Trophoblast cell (in vitro differentiated cells and primary cell): Measurements from ENCODE around the gene UBE2L5. TPM values are rescaled to one million over a fixed set of nuclear protein-coding genes. Genes with fewer than 3 reads are reported as not detected.

Source experiments
- DNase-seq, 2 donors: peaks; one replicate each; pipeline ENCODE4 v3.0.0-alpha.2; 2016
- H2AFZ ChIP-seq: 2 replicates; pipeline ENCODE4 v1.6.1; 2013; ENCODE audit warnings: low read length, moderate library complexity, mild to moderate bottlenecking; ENCODE audit not compliant: insufficient read depth, poor library complexity
- H2AK5ac ChIP-seq: 2 replicates; pipeline ENCODE4 v1.6.1; 2013; ENCODE audit warnings: mild to moderate bottlenecking, low read length
- H2BK120ac ChIP-seq: 2 replicates; pipeline ENCODE4 v1.6.1; 2013; ENCODE audit warnings: low read length, mild to moderate bottlenecking, moderate library complexity; ENCODE audit not compliant: insufficient read depth, poor library complexity
- H2BK12ac ChIP-seq: 2 replicates; pipeline ENCODE4 v1.6.1; 2013; ENCODE audit warnings: mild to moderate bottlenecking, low read length, moderate library complexity
- H2BK5ac ChIP-seq: 2 replicates; pipeline ENCODE4 v1.6.1; 2013; ENCODE audit warnings: low read length, low read depth, moderate library complexity, mild to moderate bottlenecking; ENCODE audit not compliant: poor library complexity
- H3K14ac ChIP-seq: 2 replicates; pipeline ENCODE4 v1.6.1; 2013; ENCODE audit warnings: mild to moderate bottlenecking, low read length
- H3K18ac ChIP-seq: 2 replicates; pipeline ENCODE4 v1.6.1; 2013; ENCODE audit warnings: mild to moderate bottlenecking, low read length
- H3K23ac ChIP-seq: 2 replicates; pipeline ENCODE4 v1.6.1; 2013; ENCODE audit warnings: low read length
- H3K27ac ChIP-seq: 2 replicates; pipeline ENCODE4 v1.5.1; 2013; ENCODE audit warnings: low read depth, mild to moderate bottlenecking, inconsistent platforms, low read length, moderate library complexity
- H3K27me3 ChIP-seq: 2 replicates; pipeline ENCODE4 v1.6.1; 2013; ENCODE audit warnings: inconsistent platforms, mild to moderate bottlenecking, low read length, moderate library complexity; ENCODE audit not compliant: insufficient read depth
- H3K36me3 ChIP-seq, 2 experiments: 1 replicate in 1 of 2; 2 replicates in 1 of 2; pipeline ENCODE4 v1.6.1; 2013; ENCODE audit warnings: low read length in 2 of 2, mild to moderate bottlenecking in 2 of 2, moderate library complexity in 1 of 2; ENCODE audit not compliant: insufficient read depth in 2 of 2, control insufficient read depth in 1 of 2
- H3K4ac ChIP-seq: 2 replicates; pipeline ENCODE4 v1.6.1; 2013; ENCODE audit warnings: low read depth, mild to moderate bottlenecking, low read length, moderate library complexity
- H3K4me1 ChIP-seq, 2 experiments: 1 replicate in 1 of 2; 2 replicates in 1 of 2; pipeline ENCODE4 v1.6.1; 2013; ENCODE audit warnings: low read length in 2 of 2, mild to moderate bottlenecking in 2 of 2, moderate library complexity in 1 of 2; ENCODE audit not compliant: insufficient read depth in 2 of 2, control insufficient read depth in 1 of 2
- H3K4me2 ChIP-seq: 2 replicates; pipeline ENCODE4 v1.6.1; 2013; ENCODE audit warnings: inconsistent platforms, mild to moderate bottlenecking, low read length, moderate library complexity
- H3K4me3 ChIP-seq: 2 replicates; pipeline ENCODE4 v1.5.1; 2013; ENCODE audit warnings: mild to moderate bottlenecking, low read depth, low read length, inconsistent platforms
- H3K79me1 ChIP-seq: one replicate; pipeline ENCODE4 v1.6.1; 2013; ENCODE audit warnings: low read length
- H3K79me2 ChIP-seq: 2 replicates; pipeline ENCODE4 v1.6.1; 2013; ENCODE audit warnings: low read length, mild to moderate bottlenecking; ENCODE audit not compliant: control insufficient read depth, insufficient read depth, poor library complexity
- H3K9ac ChIP-seq: 2 replicates; pipeline ENCODE4 v1.6.1; 2013; ENCODE audit warnings: mild to moderate bottlenecking, low read length
- H3K9me3 ChIP-seq: 2 replicates; pipeline ENCODE4 v1.6.1; 2013; ENCODE audit warnings: low read depth, mild to moderate bottlenecking, control low read depth, inconsistent platforms, low read length; ENCODE audit not compliant: insufficient read depth
- H4K12ac ChIP-seq: 2 replicates; pipeline ENCODE4 v1.6.1; 2013; ENCODE audit warnings: low read depth, mild to moderate bottlenecking, low read length, moderate library complexity
- H4K8ac ChIP-seq: 2 replicates; pipeline ENCODE4 v1.6.1; 2013; ENCODE audit warnings: low read depth, mild to moderate bottlenecking, low read length, moderate library complexity
- H4K91ac ChIP-seq: one replicate; pipeline ENCODE4 v1.6.1; 2013; ENCODE audit warnings: low read depth, mild to moderate bottlenecking, low read length, moderate library complexity
- whole genome bisulfite sequencing: extraction: QIAGEN DNeasy Blood & Tissue Kit; methylation state at CpG from one replicate; pipeline ENCODE4 v1.1.7; 2013; ENCODE audit warnings: missing lambda C conversion rate; ENCODE audit not compliant: insufficient read length, insufficient coverage; ENCODE audit errors: extremely low coverage; 5-methylcytosine and 5-hydroxymethylcytosine counted together
- polyA plus RNA-seq: library from polyadenylated mRNA; stranded (reverse); fragments of 200-250 nt; gene quantifications from 2 replicates; pipeline ENCODE4 v1.2.3, GENCODE V29; 2013

The UBE2L5 gene
- polyA plus RNA-seq = 0.05 TPM in 1 of 2 replicates, not detected in the other

DNA sequence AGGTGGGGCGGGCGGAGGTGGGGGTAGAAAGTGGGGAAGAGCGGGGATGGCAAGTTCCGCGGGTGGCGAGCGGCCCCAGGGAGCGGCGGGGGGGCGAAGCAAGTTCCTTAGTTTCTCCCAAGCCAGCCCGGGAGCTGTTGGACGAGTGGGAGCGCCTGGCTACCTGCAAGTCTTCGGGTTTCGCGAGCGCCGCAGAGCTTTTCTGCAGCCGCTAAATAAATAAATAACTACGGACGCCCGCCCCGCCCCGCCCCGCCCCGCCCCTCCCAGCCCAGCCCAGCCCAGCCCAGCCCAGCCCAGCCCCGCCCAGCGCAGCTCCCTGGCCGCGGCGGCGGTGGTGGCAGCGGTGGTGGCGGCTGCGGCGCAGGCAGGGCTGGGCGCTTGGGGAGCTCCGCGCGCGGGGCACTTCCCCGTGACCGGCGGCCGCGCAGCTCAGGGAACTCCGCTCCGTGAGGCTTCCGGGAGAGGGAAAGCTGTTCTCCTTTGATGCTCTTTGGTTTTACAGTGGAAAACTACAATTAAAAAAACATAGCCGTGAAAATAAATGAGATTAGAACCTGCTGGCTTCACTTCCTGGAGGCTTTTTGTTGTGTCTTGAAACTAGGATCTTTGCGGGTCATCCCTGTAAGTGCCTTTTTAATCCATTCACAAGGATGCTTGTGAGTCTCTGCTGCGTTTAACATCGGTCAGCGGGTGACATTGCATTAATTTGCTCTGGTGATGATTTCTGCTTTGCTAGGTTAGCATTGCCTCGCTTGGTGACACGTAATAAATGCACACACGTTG lies at the start of gene UBE2L5:
TSS of gene UBE2L5 (plus strand) at position 440 of the 786 bp plus-strand sequence. CDS start 5,498 bp downstream, outside the sequence.
- no peaks in the 10 kb centered on the region for H3K79me1 ChIP-seq
- H3K18ac ChIP-seq = peak within 1 kb of the TSS; percentile 71
- H3K9ac ChIP-seq = no peak within 1 kb of the TSS
- H3K4me3 ChIP-seq = peak within 1 kb of the TSS; percentile 74
- H4K91ac ChIP-seq = peak within 1 kb of the TSS; percentile 65
- no peak within 1 kb of the TSS for H4K12ac ChIP-seq
- no peak within 1 kb of the TSS for H2AFZ ChIP-seq
- peak within 1 kb of the TSS; percentile 73 for H3K14ac ChIP-seq
- peak; percentile 71 to 77 for DNase-seq
- H3K4me2 ChIP-seq = peak within 1 kb of the TSS; percentile 95
- no CpG with 5 or more reads among the region's 57 CpGs for WGBS
- no peak within 1 kb of the TSS for H3K4ac ChIP-seq
- peak within 1 kb of the TSS; percentile 44 for H3K27ac ChIP-seq
- no peaks in the 10 kb centered on the region for H3K36me3 ChIP-seq
- peak within 1 kb of the TSS; percentile 61 for H4K8ac ChIP-seq
- no peak within 1 kb of the TSS for H2AK5ac ChIP-seq
- no peak within 1 kb of the TSS for H3K23ac ChIP-seq
- peak within 1 kb of the TSS; percentile 68 for H2BK120ac ChIP-seq
- H2BK12ac ChIP-seq = peak within 1 kb of the TSS; percentile 60
- peaks cover 2% of the 10 kb centered on the region for H3K9me3 ChIP-seq
- peaks cover 8% of the 10 kb centered on the region in 2 experiments for H3K4me1 ChIP-seq
- H3K27me3 ChIP-seq = no peaks in the 10 kb centered on the region
- no peaks in the 10 kb centered on the region for H3K79me2 ChIP-seq
- peak within 1 kb of the TSS; percentile 19 for H2BK5ac ChIP-seq

- Histone ChIP-seq H3K9me3 (no peaks in the 10 kb centered on the region), H2BK5ac (no peak overlapping the region), H2BK12ac (no peak overlapping the region), H4K8ac (no peak overlapping the region), H3K27me3 (no peaks in the 10 kb centered on the region), H3K4me1 (no peaks in the 10 kb centered on the region), H4K91ac (no peak overlapping the region), H2AFZ (no peak overlapping the region), H3K23ac (no peak overlapping the region), H3K9ac (no peak overlapping the region), H3K4me3 (no peak overlapping the region), H3K79me1 (no peaks in the 10 kb centered on the region), H3K4me2 (no peak overlapping the region), H2BK120ac (no peak overlapping the region), H4K12ac (no peak overlapping the region), H3K36me3 (no peaks in the 10 kb centered on the region), H2AK5ac (no peak overlapping the region), H3K14ac (no peak overlapping the region), H3K79me2 (no peaks in the 10 kb centered on the region), H3K4ac (no peak overlapping the region), H3K27ac (no peak overlapping the region), H3K18ac (no peak overlapping the region)
- no peak for DNase-seq
- no CpG with 5 or more reads among the region's 9 CpGs for WGBS
These were observed 48.6 kb upstream of the UBE2L5 start for GRCh38 chr13:30373727-30374126.

- H3K9ac ChIP-seq = no peak overlapping the region
- H3K23ac ChIP-seq = no peak overlapping the region
- H2AK5ac ChIP-seq = no peak overlapping the region
- no peak overlapping the region for H2BK5ac ChIP-seq
- no peaks in the 10 kb centered on the region for H3K79me2 ChIP-seq
- no peak overlapping the region for H3K14ac ChIP-seq
- no peaks in the 10 kb centered on the region for H3K79me1 ChIP-seq
- no peak overlapping the region for H4K91ac ChIP-seq
- no peaks in the 10 kb centered on the region for H3K27me3 ChIP-seq
- WGBS = no CpG with 5 or more reads among the region's 14 CpGs
- DNase-seq = no peak
- no peak overlapping the region for H3K4me3 ChIP-seq
- no peaks in the 10 kb centered on the region for H3K9me3 ChIP-seq
- no peak overlapping the region for H2AFZ ChIP-seq
- H4K8ac ChIP-seq = no peak overlapping the region
- H2BK120ac ChIP-seq = no peak overlapping the region
- H4K12ac ChIP-seq = no peak overlapping the region
- no peak overlapping the region for H2BK12ac ChIP-seq
- no peak overlapping the region for H3K27ac ChIP-seq
- no peak overlapping the region for H3K4me2 ChIP-seq
- no peak overlapping the region for H3K4ac ChIP-seq
- H3K4me1 ChIP-seq = no peaks in the 10 kb centered on the region
- no peak overlapping the region for H3K18ac ChIP-seq
- H3K36me3 ChIP-seq = no peaks in the 10 kb centered on the region
These were observed 46.9 kb upstream of the UBE2L5 start for GRCh38 chr13:30375265-30375835.

DNA sequence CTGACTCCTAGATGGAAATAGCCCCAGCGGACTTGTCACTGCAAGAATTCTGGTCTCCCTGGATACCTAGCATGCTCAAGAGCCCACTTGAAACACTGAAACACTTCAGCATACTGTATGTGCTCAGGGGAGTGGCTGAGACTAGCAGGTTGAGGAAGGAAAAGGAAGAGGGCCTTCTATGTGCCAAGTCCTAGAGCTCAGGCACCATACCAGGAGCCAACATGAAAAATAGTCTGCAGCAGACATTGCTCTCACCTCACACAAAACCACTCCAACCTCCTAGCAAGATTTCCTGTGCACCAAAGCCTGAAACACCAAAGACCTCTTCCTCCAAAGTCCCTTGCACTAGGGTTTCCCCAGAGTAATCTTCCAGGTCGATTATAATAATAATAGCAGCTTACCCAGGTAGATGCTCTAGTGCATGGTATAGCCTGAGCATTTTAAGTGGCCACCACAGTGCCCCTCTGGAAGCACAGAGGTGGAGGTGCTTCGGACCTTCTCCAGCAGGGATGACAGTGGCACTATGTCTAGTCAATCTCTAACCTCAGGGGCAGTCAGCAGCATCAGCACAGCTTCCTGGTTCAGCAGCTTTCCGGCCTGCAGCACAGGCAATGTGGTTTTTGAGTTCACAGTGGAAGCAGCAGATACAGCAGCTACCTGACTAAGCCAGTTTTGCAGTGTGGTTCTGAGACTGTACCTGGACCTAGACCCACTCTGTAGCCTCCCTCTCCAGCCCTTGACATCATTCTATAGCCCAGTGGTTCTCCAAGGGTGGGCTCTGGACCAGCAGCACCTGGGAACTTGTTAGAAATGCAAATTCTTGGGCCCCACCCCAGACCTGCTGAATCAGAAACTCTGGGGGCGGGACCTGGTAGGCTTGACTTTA lies 45.6 kb upstream of the UBE2L5 start:
- H2BK120ac ChIP-seq = no peak overlapping the region
- H3K79me2 ChIP-seq = no peaks in the 10 kb centered on the region
- no peak overlapping the region for H2AFZ ChIP-seq
- H3K79me1 ChIP-seq = no peaks in the 10 kb centered on the region
- no peaks in the 10 kb centered on the region for H3K36me3 ChIP-seq
- H3K9ac ChIP-seq = peak overlapping the region; percentile 48
- no peaks in the 10 kb centered on the region for H3K9me3 ChIP-seq
- H2BK12ac ChIP-seq = no peak overlapping the region
- H3K4me3 ChIP-seq = no peak overlapping the region
- H3K4ac ChIP-seq = no peak overlapping the region
- no peak overlapping the region for H4K12ac ChIP-seq
- DNase-seq = no peak
- no peak overlapping the region for H2AK5ac ChIP-seq
- H3K27me3 ChIP-seq = no peaks in the 10 kb centered on the region
- no peak overlapping the region for H3K14ac ChIP-seq
- H3K4me2 ChIP-seq = no peak overlapping the region
- H3K23ac ChIP-seq = no peak overlapping the region
- no peak overlapping the region for H3K27ac ChIP-seq
- no peak overlapping the region for H4K8ac ChIP-seq
- WGBS = no CpG with 5 or more reads among the region's 5 CpGs
- H3K4me1 ChIP-seq = no peaks in the 10 kb centered on the region
- H2BK5ac ChIP-seq = no peak overlapping the region
- H3K18ac ChIP-seq = no peak overlapping the region
- H4K91ac ChIP-seq = no peak overlapping the region
